Stimulated activated CD8-positive, alpha-beta memory T cell treated with anti-CD3 and anti-CD28 coated beads, Interleukin-15, amount 100 ng/mL, for 1 hour (primary cell): ENCODE results near the gene MEF2B.

Source experiments
- DNase-seq: peaks from one replicate; pipeline ENCODE4 v3.0.0-alpha.2; 2020; ENCODE audit warnings: low read depth

The MEF2B gene

GRCh38 chr19:19098703-19099632, 71.1 kb downstream of the MEF2B start:
- DNase-seq: no peak

GRCh38 chr19:19098084-19098702, 71.9 kb downstream of the MEF2B start:
- no peak for DNase-seq

DNA sequence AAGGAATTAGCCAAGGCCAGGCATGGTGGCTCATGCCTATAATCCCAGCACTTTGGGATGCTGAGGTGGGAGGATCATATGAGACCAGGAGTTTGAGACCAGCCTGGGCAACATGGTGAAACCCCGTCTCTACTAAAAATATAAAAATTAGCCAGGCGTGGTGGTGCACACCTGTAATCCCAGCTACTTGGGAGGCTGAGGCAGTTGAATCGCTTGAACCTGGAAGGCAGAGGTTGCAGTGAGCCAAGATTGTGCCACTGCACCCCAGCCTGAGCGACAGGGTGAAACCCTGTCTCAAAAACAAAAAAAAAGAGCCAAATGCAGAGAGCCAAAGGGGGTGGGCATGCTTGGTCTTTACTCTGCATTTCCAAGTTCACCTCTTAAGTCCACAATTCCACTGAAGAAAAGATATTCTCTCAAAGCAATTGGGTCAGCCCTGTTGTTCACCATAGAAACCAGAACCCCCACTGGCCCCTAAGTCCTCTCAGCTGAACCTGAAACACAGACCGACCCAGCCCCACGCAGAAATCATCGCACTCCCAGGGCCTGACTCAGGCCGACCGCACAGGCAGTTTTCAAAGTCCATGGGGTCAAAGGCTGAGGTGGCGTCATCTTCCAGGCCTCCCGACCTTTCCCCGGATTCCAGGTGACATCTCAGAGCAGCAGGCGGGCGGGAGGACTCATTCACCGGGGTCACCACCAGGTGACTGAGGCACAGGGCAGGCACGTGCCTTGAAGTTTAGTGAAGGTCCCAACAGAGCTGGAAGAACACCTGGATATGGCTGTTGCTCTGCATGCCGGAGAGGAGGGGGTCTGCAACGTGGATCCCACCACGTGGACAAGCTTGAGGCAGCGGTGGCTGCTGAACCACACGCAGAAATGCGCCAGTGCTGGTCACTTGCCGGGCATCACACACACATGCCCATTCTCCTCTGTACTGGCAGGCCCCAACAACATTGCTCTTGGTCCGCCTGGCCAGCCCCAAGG, 73.1 kb downstream of the MEF2B start:
- no peak for DNase-seq

DNA sequence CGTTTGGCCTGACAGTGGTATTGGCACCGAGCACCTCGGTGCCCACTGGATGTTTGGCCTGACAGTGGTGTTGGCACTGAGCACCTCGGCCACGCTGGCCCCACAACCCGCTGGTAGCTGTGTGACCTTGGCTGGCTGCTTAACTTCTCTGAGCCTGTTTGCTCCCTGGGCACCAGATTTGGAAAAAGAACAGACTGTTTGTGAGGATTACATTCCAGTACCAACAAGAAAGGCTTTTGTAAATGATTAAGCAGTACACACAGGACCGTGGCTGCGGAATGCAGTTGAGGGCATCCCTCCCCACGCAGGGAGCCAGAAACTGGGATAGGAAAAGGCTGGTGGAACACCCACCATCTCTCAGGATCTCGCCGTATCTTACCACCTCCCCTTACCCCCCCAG, 74.4 kb downstream of the MEF2B start:
- no peak for DNase-seq
